Duodenal mucosa (tissue), 2 donors: ENCODE results near the gene CCDC91.

ENCODE experiments used
- H3K27ac ChIP-seq: one replicate; pipeline ENCODE4 v1.7.0; 2013; ENCODE audit warnings: low read depth, low read length
- H3K27me3 ChIP-seq, 2 donors: one replicate each; pipeline ENCODE4 v1.7.0; 2013; ENCODE audit warnings: low read length in 2 of 2, control low read depth in 1 of 2; ENCODE audit not compliant: insufficient read depth in 2 of 2, control insufficient read depth in 1 of 2
- H3K36me3 ChIP-seq, 2 donors: one replicate each; pipeline ENCODE4 v1.7.0; 2013; ENCODE audit warnings: low read length in 2 of 2, control low read depth in 1 of 2; ENCODE audit not compliant: insufficient read depth in 2 of 2, control insufficient read depth in 1 of 2
- H3K4me1 ChIP-seq, 2 donors: one replicate each; pipeline ENCODE4 v1.7.0; 2013; ENCODE audit warnings: low read length in 2 of 2, control low read depth in 1 of 2; ENCODE audit not compliant: insufficient read depth in 2 of 2, control insufficient read depth in 1 of 2
- H3K4me3 ChIP-seq, 2 donors: one replicate each; pipeline ENCODE4 v1.7.0; 2013; ENCODE audit warnings: low read length in 2 of 2, low read depth in 1 of 2
- H3K9ac ChIP-seq, 2 donors: one replicate each; pipeline ENCODE4 v1.7.0; 2013; ENCODE audit warnings: low read length in 2 of 2, low read depth in 1 of 2
- H3K9me3 ChIP-seq, 2 donors: one replicate each; pipeline ENCODE4 v1.7.0; 2013; ENCODE audit warnings: low read length in 2 of 2, control low read depth in 1 of 2; ENCODE audit not compliant: control insufficient read depth in 1 of 2

The CCDC91 gene

GRCh38 chr12:28209782-28210181 is 19.5 kb downstream of the CCDC91 start:
- no peaks in the 10 kb centered on the region for H3K36me3 ChIP-seq
- no peak overlapping the region for H3K9ac ChIP-seq
- no peaks in the 10 kb centered on the region for H3K27me3 ChIP-seq
- H3K9me3 ChIP-seq = peaks cover 0 to 7% of the 10 kb centered on the region in 2 donors
- no peak overlapping the region for H3K4me3 ChIP-seq
- H3K27ac ChIP-seq = no peak overlapping the region
- no peaks in the 10 kb centered on the region for H3K4me1 ChIP-seq

GRCh38 chr12:28212182-28212581 is 21.9 kb downstream of the CCDC91 start:
- Histone ChIP-seq H3K36me3 (no peaks in the 10 kb centered on the region), H3K4me3 (no peak overlapping the region), H3K27me3 (no peaks in the 10 kb centered on the region), H3K9ac (no peak overlapping the region), H3K4me1 (no peaks in the 10 kb centered on the region), H3K9me3 (peaks cover 0 to 7% of the 10 kb centered on the region in 2 donors), H3K27ac (no peak overlapping the region)

DNA sequence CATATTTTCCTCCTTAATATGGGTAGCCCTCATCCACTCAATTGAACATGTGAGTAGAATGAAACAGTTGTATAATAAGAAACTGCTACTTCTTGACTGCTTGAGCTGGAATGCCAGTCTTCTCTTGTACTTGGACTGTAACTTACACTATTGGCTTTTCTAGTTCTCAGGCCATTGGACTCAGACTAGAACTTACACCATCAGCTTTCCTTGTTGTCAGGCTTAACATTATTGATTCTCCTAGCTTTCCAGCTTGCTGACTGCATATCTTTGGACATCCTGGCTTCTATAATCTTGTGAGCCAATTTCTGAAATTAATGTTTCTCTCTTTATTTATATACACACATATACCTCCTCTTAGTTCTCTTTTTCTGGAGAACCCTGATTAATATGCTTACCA is 24.8 kb downstream of the CCDC91 start:
- no peak overlapping the region for H3K4me3 ChIP-seq
- peaks cover 0 to under 1% of the 10 kb centered on the region in 2 donors for H3K9me3 ChIP-seq
- H3K27ac ChIP-seq = no peak overlapping the region
- H3K27me3 ChIP-seq = no peaks in the 10 kb centered on the region
- no peaks in the 10 kb centered on the region for H3K4me1 ChIP-seq
- no peaks in the 10 kb centered on the region for H3K36me3 ChIP-seq
- H3K9ac ChIP-seq = no peak overlapping the region

DNA sequence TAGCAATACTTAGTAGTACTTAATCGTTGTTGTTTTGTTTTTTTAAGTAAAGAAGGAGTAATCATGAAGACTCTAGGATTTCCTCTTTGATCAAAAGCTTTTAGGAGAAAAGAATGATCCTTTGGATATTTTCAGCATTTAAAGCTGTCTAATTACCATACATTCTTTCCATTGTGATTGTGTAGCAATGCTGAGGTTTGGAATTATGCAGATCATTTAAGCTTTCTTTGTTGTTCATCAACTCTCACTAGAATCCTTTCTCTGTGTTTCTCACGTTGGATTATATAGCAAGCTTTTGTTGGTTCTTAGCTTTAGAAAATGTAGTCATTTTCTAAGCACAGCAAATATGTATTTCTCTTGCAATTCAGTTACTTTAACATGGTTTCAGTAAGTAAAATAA is 25.8 kb downstream of the CCDC91 start:
- Histone ChIP-seq H3K27me3 (no peaks in the 10 kb centered on the region), H3K4me1 (no peaks in the 10 kb centered on the region), H3K27ac (no peak overlapping the region), H3K4me3 (no peak overlapping the region), H3K9ac (no peak overlapping the region), H3K36me3 (no peaks in the 10 kb centered on the region), H3K9me3 (no peaks in the 10 kb centered on the region)

- H3K4me3 ChIP-seq = no peak overlapping the region
- H3K36me3 ChIP-seq = no peaks in the 10 kb centered on the region
- no peaks in the 10 kb centered on the region for H3K27me3 ChIP-seq
- H3K9me3 ChIP-seq = no peaks in the 10 kb centered on the region
- H3K27ac ChIP-seq = no peak overlapping the region
- peaks cover 0 to 5% of the 10 kb centered on the region in 2 donors for H3K4me1 ChIP-seq
- H3K9ac ChIP-seq = no peak overlapping the region
These were observed 27.5 kb downstream of the CCDC91 start for GRCh38 chr12:28217805-28218204.

DNA sequence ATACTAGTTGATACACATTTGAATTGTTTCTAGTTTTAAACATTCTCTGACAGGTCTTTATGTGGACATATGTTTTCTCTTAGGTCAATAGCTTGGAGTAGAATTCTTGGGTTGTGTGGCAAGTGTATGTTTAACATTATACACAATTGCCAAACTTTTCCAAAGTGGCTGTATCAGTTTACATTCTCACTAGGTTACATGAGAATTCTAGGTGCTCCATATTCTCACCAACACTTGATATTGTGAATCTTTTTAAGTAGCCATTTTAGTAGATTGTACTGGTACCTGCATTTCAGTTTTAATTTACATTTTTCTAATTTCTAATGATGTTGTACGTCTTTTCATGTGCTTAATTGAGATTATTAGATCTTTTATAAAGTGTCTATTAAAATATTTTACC is 28.6 kb downstream of the CCDC91 start:
- H3K27ac ChIP-seq = no peak overlapping the region
- no peaks in the 10 kb centered on the region for H3K27me3 ChIP-seq
- peaks cover 0 to 13% of the 10 kb centered on the region in 2 donors for H3K4me1 ChIP-seq
- no peaks in the 10 kb centered on the region for H3K36me3 ChIP-seq
- H3K9ac ChIP-seq = no peak overlapping the region
- no peak overlapping the region for H3K4me3 ChIP-seq
- no peaks in the 10 kb centered on the region for H3K9me3 ChIP-seq

GRCh38 chr12:28219827-28220226 is 29.6 kb downstream of the CCDC91 start:
- no peaks in the 10 kb centered on the region for H3K27me3 ChIP-seq
- H3K27ac ChIP-seq = no peak overlapping the region
- H3K4me1 ChIP-seq = peaks cover 0 to 13% of the 10 kb centered on the region in 2 donors
- H3K9me3 ChIP-seq = no peaks in the 10 kb centered on the region
- no peak overlapping the region for H3K4me3 ChIP-seq
- H3K9ac ChIP-seq = no peak overlapping the region
- H3K36me3 ChIP-seq = no peaks in the 10 kb centered on the region

DNA sequence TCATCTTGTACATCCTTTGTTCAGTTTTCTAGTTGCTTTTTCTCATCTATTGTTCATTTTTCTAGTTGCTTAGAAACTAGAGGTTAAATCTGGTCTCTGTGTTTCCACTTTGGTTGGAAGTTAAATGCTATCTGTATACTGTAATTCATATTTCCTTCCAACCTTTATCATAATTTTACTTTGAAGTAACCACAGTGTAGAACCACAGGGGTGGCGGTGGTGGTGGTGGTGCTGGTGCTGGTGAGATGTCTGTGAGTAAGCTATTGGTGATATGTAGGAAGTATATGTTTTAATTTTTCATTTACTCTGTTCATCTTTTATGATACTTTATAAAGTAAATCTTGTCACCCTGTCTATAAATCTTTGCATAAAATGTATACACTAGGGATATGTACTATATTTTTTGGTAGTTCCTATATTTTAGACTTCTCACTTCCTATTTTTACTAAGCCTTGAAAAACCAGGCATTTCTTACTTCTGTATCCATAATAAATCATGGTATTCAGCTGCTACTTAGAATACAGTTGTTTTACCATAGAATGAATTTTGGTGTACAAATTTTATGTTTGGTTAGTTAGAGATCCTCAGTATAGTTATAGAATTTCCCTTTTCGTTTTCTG is 31.9 kb downstream of the CCDC91 start:
- Histone ChIP-seq H3K9me3 (no peaks in the 10 kb centered on the region), H3K4me1 (peaks cover 0 to 13% of the 10 kb centered on the region in 2 donors), H3K27ac (no peak overlapping the region), H3K9ac (no peak overlapping the region), H3K27me3 (no peaks in the 10 kb centered on the region), H3K36me3 (no peaks in the 10 kb centered on the region), H3K4me3 (no peak overlapping the region)

- no peak overlapping the region for H3K27ac ChIP-seq
These were observed 32.8 kb downstream of the CCDC91 start for GRCh38 chr12:28223025-28223554.

DNA sequence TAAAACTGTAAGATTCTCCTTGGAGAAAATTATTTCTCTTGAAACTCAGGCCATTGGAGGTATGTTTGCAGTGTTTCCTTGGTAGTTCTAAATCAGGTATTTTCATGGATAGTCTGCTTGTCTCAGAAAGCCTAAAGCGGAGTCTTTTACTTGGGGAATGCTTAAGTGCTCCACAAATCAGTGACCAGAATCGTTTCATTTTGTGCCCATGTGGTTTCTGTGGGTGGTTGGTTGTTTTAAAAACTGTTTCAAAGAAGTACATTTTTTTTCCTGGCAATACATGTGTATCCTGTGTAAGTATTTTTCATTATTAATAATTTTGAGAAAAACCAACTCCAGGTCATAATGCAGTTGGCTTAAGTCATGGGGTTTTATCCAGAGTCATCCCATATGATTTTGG is 33.6 kb downstream of the CCDC91 start:
- H3K4me3 ChIP-seq = no peak overlapping the region
- no peak overlapping the region for H3K27ac ChIP-seq
- H3K27me3 ChIP-seq = no peaks in the 10 kb centered on the region
- H3K9ac ChIP-seq = no peak overlapping the region
- no peaks in the 10 kb centered on the region for H3K9me3 ChIP-seq
- peaks cover 0 to 13% of the 10 kb centered on the region in 2 donors for H3K4me1 ChIP-seq
- H3K36me3 ChIP-seq = no peaks in the 10 kb centered on the region

More at GRCh38 chr12:28223025-28223554, 32.8 kb downstream of the CCDC91 start:
- Histone ChIP-seq H3K9me3 (no peaks in the 10 kb centered on the region), H3K9ac (no peak overlapping the region), H3K4me3 (no peak overlapping the region), H3K36me3 (no peaks in the 10 kb centered on the region), H3K27me3 (no peaks in the 10 kb centered on the region), H3K4me1 (peaks cover 0 to 13% of the 10 kb centered on the region in 2 donors)
